Activated T-cell treated with anti-CD3 and anti-CD28 coated beads for 24 hours (primary cell): ENCODE measurements around the gene CMTM4.
A peak's percentile ranks its signal among the peaks of the same experiment; 100 is the strongest.
"Not testable (repeated sequence)": the region's sequence is repeated elsewhere in the genome, so short reads cannot be mapped to it uniquely, and the experiment has no call there.

Experiments
- DNase-seq: peaks from one replicate; pipeline ENCODE4 v3.0.0-alpha.2; 2020; ENCODE audit warnings: low read depth

CMTM4 gene

DNA sequence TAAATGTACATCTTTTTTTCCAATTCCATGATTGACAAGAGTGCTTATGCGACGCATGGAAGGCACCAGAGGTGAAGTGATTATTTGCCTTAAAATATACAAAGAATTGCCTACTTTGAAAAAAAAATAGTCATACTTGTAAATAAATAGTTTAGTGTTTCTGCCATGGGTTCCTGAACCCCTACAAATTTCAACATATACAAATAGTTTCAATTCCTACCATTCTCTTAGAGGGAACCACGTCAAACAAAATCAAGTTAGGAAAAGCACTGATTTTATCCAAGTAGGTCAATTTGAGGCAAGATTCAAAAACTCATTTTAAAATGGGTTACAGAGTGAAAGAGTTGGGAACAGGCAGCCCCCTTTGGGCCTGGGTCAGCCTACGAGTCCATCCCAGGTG, 80.4 kb downstream of the CMTM4 start:
- no peak for DNase-seq

DNA sequence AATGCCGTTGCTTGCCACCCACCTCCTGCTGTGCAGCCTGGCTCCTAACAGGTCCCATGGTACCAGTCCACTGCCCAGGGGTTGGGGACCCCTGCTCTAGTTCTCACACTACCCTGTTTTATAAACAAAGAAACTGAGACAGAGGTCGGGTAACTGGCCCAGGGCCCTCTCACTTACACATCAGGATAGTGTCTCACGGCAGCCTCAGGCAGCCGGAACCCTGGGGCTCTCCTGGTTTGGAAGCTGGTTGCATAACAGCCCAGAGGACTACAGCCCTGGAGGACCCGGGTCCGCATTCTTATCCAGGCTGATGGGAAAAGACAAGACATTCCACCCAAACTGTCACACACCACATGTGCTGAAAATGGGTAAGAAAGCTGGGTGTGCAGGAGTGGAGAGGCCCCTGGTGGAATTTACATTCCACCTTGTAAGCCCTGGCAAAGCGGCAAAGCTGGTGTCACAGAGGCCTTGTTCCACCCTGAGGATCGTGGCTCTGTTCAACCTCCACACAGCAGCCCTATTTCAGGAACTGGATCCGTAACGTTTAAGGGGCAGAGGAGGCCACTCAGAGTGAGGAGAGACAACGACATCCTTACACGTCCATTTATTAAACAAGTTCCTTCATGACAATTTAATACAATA, 82.3 kb downstream of the CMTM4 start:
- no peak for DNase-seq

- DNase-seq = no peak
Observed at GRCh38 chr16:66612422-66612821, 84.1 kb downstream of the CMTM4 start.

DNA sequence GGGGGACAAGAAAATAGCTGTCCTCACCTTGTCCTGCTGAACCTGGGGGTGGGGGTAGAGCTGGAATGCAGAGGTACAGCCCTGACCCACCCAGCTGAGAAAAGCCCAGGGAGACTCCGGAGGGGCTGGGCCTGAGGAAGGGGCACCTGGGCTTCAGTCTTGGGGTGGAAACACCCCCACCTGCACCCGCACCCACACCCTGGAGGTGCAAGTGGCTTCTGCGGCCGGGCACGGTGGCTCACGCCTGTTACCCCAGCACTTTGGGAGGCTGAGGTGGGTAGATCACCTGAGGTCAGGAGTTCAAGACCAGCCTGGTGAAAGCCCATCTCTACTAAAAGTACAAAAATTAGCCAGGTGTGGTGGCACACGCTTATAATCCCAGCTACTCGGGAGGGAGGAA, 84.6 kb downstream of the CMTM4 start:
- not testable (repeated sequence) for DNase-seq

- no peak for DNase-seq
Observed at GRCh38 chr16:66610111-66610820, 86.3 kb downstream of the CMTM4 start.

DNA sequence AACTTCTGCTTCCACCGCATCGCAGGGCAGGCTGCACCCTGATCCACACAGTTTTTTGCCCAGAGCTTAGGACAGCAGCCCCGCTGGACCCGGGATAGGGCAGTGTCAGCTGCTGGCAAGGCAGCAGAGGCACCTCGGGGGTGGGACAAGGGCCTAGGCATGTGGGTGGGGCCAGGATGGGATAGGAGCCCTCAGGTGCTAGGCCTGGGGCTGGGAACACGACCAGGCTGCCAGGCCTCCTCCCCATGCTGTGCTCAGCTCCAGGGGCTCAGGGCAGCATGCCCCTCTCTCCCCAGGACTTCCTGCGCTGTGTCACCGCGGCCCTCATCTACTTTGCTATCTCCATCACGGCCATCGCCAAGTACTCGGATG, 87.4 kb downstream of the CMTM4 start:
- DNase-seq = no peak

DNA sequence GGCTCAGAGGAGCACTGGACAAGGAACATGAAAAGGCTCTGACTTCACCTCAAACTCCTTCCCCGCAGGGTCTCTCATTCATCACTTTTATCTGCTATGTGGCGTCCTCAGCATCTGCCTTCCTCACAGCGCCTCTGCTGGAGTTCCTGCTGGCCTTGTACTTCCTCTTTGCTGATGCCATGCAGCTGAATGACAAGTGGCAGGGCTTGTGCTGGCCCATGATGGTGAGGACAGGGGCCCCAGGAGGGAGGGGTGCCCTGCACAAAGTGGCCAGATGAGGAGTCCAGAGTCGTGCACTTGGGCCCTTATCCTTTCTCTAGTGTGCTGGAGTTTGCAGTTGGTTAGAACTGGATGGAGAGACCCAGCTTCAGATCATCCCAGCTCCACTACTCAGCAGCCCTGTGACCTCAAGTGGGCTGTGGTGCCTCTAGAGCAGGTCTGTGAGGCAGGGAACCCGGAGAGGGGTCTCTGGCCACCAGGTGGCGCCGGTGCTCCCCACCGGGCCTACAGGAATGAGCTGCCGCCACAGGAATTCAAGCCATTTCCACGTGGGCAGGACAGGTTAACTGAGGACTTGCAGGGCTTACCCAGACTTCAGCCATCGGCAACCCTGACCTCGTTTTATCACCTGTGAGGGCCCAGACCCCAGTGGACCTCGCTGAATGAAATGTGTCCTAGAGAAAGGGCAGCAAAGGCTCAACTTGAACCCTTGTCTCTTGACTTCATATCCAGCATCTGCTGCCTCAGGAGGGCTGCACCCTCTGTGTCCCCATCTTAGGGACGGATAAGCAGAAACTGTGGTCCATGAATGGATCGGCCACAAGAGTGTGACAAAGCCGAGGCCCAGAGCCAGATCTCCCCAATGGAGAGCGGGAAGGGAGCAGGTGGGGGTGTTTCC, 88.1 kb downstream of the CMTM4 start:
- peak; percentile 84 for DNase-seq

DNA sequence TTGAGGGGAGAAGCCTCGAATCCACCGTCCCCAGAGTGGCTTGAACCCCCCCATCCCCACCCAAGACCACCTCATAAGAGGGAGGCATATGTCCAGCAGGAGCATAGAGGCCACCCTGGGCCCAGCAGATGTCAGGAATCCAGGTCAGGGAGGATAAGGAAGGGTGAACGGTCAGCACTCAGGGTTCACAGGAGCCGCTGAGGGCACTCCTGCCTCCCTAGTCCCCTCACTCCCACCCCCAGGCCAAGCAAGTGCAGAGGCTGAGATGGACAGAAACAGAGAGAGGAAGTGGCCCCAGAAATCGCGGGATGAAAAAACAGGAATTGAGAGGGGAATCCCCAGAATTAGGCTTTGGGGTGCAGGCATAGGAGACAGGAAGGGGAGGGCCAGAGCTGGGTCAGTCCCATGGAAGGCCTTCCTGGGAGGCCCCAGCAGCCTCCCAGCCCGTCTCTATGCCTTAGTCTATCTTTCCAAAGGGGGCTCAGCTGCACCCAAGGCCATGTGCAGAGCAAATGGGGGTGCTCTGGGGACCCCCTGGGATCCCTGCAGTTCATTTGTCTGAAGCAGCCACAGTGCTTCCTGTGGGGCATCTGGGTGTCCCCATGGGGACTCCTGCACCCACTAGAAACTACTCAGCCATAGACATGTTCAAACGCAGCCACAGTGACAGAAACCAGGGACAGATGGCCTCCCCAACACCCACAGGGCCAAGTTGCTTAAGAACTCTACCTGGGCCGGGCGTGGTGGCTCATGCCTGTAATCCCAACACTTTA, 90.4 kb downstream of the CMTM4 start:
- DNase-seq = no peak

- no peak for DNase-seq
Observed at GRCh38 chr16:66605177-66605978, 91.2 kb downstream of the CMTM4 start.

DNA sequence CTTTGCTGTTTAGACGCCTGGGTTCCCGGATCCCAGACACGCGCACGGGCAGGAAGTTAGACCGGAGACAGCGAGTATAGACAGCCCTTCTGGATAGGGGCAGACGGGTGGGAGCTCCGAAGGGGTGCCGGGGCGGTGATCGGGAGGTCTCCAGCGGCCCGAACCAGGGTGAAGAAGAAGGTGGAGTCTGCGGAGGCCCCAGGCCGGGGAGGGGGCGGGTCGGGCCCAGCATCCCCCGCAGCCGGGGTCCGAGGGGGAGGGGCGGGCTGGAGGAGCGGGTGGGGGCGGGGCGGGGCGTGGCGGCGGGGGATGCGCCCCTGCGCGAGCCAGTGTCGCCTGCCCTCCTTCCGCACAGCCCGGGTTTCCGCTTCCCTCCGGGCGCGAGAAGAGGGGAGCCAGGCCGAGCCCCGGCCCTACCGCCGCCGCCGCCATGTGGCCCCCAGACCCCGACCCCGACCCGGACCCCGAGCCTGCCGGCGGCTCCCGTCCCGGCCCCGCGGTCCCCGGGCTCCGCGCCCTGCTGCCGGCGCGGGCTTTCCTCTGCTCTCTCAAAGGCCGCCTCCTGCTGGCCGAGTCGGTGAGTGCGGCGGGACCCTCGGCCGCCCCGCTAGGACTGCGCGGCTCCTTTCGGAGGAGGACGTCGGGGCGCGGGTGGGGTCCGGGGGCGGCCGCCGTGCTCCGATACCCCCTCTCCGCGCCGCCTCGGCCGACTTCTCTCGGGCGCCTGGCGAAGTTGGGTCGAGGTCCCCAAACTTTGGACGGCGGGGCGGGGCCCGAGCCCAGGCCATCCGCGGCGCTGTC, 92.0 kb downstream of the CMTM4 start, which contains the start of gene CMTM3:
TSS of gene CMTM3 (plus strand) at position 329 of the 801 bp plus-strand sequence. CDS start at position 431, 102 bp downstream.
- peak; percentile 61 for DNase-seq

DNA sequence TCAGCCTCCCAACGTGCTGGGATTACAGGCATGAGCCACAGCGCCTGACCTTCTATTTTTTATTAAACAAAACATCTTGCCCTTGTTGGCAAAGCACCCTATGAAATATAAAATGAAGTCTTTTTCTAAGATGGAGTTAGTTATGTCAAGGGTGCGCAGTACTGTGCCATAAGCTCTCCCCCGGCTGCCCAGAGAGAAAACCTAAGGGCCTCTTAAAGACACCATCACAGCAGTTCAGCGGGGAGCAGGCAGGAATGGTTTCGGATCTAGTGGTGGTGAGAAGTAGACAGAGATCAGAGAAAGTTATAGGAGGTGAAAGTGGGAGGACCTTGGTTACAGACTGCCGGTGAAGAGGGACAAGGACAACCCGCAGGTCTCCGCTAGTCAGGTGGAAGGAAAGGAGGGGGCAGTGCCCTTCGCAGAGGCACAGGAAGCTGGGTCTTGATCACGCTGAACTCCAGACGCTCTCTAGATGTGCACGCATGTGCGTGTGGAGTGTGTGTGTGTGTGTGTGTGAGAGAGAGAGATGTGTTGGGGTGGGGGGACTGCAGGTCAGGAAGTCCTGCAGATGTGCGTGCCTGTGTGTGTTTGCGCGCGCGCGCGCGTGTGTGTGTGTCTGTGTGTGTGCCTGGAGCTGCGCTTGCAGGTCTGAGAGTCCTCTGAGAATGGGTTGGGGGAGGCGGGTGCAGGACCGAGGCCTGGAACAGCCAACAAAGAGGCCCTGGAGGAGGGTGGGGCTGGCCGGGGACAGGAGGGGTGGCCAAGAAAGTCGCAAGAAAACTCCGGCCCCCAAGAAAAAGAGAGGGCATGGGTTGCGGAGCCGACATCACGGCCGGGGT, 92.8 kb downstream of the CMTM4 start:
- peak; percentile 57 for DNase-seq

GRCh38 chr16:66601471-66601870, 95.1 kb downstream of the CMTM4 start:
- DNase-seq = no peak

GRCh38 chr16:66600477-66600876, 96.1 kb downstream of the CMTM4 start:
- DNase-seq = no peak

DNA sequence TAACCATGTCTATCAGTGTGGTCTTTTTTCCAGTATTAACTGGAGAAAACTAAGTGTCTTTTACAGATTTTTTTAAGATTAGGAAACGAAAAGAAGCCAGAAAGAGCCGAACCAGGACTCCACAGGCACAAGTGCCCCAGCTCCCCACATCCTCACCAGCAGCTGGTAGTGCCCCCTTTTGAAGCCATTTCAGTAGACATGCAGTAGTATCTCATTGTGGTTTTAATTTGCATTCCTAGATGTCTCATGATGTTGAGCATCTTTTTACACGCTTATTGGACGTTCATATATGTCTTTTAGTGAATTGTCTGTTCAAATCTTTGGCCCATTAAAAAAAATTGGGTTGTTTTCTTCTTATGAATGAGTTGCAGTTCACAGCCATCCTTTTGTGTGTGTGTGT, 96.8 kb downstream of the CMTM4 start:
- DNase-seq = no peak

GRCh38 chr16:66598111-66598510, 98.4 kb downstream of the CMTM4 start:
- DNase-seq = no peak

DNA sequence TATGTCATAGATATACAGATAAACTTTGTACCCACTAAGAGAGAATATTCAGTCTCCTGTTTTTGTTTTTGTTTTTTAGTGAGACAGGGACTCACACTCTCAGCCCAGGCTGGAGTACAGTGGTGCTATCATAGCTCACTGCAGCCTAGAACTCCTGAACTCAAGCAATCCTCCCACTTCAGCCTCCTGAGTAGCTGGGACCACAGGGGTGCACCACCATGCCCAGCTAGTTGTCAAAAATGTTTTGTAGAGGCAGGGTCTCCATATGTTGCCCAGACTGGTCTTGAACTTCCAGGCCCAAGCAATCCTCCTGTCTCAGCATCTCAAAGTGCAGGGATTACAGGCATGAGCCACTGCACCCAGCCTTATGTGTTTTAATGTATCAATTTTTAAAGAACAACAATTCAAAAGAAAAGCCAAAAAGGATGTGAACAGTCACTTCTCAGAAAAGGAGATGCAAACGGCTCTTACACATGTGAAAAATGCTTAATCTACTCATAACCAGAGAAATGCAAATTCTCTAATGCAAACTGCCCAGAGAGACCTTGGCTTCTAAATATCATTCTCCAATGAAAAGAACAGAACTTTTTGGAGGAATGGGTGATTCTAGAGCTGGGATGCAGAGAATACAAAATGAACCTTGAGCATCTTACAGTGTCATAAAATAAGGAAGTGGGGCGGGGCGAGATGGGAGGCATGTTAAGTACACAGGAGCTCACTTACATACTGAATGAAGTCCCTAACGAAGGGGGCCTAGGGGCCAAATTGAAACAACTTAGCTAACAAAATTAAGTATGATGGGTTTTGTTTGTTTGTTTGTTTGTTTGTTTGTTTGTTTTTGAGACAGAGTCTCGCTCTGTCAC, 99.3 kb downstream of the CMTM4 start:
- DNase-seq = no peak

DNA sequence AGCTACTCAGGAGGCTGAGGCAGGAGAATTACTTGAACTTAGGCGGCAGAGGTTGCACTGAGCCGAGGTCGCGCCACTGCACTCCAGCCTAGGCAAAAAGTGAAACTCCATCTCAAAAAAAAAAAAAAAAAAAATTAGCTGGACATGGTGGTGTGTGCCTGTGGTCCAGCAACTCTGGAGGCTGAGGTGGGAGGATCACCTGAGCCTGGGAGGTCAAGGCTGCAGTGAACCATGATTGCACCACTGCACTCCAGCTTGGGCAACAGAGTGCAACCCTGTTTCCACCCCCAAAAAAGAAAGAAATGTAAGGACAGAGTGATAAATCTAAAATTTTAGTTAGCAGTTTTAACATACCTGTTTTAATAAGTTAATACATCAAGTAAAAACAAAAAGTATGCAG, 100.0 kb downstream of the CMTM4 start:
- DNase-seq = not testable (repeated sequence)

GRCh38 chr16:66594739-66595138, 101.8 kb downstream of the CMTM4 start:
- DNase-seq = no peak
